ENCODE measurements around the gene EFCAB6.

- TF ChIP-seq POLR2A (IDR thresholded peaks at IDR 0.05; ENCODE audit: low read length) (no peak), GATA1 (IDR thresholded peaks at IDR 0.05; ENCODE audit: low read depth, low read length) (no peak)
Observed at GRCh38 chr22:43777286-43777685, 34.8 kb downstream of the EFCAB6 start.

Data from erythroblast (primary cell).